NCI-H510A (cell line): ENCODE data around the gene DMD.

ENCODE experiments used
- DNase-seq: peaks from one replicate; lab custom pipeline; 2025; lab: John Stamatoyannopoulos, UW

Gene DMD

GRCh38 chrX:32483534-32484136 is 727.7 kb downstream of the DMD start:
- DNase-seq: no peak

GRCh38 chrX:32480019-32480418 is 731.3 kb downstream of the DMD start:
- no peak for DNase-seq

- no peak for DNase-seq
Measured at GRCh38 chrX:32472364-32472763, 739.0 kb downstream of the DMD start.

DNA sequence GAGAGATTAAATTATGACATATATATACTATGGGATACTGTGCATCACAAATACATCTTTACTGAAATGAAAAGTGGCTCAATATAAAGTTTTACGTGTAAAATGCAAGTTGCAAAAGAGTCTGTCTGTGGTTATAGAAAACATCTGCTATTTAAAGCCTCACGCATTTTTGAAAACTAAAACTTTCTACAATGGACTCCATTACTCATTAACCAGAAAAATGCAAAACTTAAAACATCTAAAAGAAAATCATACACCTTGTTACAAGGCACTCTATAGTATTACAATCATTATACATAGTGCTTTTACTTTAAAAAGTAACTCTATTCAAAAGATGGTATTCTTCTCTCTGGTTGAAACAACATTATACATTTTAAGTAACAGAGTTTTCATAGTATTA is 755.6 kb downstream of the DMD start:
- DNase-seq: no peak

DNA sequence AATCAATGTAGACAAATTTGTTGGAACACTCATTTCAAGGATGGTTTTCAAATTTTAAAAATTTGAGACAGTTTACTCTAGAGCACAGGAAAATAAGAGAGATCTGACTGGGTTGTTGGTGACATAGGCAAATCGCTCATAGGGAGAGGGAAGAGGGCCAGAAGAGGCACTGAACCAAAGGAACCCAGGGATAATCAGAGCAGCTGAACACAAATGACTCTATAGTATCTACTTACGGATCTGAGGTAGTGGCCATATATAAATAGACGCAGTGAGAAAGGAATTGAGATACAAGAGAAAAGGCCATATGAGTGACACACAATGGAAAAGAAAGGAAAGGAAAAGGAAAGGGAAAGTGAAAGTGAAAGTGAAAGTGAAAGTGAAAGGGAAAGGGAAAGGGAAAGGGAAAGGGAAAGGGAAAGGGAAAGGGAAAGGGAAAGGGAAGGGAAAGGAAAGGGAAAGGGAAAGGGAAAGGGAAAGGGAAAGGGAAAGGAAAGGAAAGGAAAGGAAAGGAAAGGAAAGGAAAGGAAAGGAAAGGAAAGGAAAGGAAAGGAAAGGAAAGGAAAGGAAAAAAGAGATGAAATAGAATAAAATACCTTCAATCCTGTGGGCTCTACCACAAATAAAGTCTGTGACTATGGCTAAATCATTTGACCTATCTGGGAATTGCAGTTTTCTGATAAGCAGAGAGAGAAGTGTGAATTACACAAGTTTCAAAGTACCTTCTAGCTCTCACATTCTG is 759.2 kb downstream of the DMD start:
- no peak for DNase-seq

DNA sequence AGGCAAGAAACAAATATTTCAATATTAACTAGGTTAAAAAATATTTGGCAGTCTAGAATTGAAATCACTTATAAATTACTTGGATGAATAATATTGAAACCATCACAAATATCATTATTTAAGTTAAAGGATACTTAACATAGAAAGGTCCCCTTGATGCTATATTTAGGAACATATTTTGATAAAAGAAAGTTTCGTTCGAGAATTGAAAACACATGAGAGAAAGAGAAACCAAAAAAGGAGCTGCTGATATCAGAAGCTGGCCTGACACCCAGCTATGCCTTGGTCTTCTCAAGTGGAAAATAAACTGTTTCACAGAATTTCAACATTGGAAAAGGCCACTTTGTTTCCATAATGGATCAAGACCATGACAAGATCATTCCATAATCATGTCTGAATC is 762.4 kb downstream of the DMD start:
- DNase-seq: no peak

- DNase-seq: no peak
Measured at GRCh38 chrX:32448320-32448719, 763.0 kb downstream of the DMD start.

DNA sequence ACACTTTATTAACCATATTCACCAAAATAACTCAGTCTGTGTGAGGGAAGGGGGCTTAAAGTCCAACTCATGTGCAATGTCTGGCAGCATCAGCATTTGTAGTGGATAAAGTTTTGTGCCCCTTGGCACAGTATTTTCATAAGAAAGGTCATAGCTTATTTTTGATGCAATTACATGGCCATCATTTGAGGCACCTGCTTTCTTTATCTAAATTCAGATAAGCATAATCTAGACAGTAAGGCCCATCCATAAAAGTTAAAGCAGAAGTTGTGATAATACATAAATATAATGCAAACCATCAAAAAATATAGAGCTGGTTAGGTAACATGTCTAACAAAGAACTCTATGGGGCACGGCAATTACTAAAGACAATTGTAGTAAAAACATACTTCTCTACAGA is 763.7 kb downstream of the DMD start:
- no peak for DNase-seq

DNA sequence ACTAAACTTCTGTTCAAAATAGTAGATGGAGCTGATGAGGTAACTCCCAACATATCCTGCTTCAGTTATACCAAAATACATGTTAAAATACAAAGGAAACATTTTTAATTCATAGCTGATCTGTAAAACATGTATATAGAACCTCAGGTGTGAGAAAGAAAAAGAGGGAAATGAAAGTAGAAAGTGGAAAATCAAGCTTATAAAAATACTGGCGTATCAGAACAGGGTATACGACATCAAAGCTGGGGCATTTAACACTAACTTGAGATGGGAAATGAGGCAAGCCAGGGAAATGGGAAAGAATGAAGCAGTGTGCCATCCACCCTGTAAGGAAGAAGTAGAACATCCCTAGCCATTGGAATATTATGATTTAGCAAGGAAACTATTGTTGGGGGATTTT is 767.5 kb downstream of the DMD start:
- no peak for DNase-seq

- no peak for DNase-seq
Measured at GRCh38 chrX:32421266-32421665, 790.1 kb downstream of the DMD start.

GRCh38 chrX:32408389-32408788 is 803.0 kb downstream of the DMD start:
- DNase-seq: no peak

- no peak for DNase-seq
Measured at GRCh38 chrX:32397562-32398216, 813.7 kb downstream of the DMD start.

DNA sequence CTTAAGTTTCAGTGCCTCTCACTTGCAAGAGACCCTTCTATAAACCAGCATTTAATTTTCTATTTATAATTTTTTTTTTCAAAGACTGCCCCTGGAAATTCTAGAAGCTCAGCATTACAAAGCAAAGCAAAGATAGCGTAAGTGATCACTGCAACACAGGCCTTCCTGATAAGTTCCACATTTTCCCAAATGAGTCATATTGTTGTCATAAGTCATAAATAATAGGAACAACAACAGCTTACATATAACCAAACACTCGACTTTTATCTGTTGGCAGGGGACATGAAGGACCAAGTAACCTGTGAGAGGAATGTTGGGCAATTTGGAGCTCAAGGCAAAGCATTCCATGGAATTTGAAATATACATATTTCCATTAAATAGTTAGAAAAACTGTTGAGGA is 815.5 kb downstream of the DMD start:
- DNase-seq: no peak

GRCh38 chrX:32392655-32393054 is 818.7 kb downstream of the DMD start:
- DNase-seq: no peak

- no peak for DNase-seq
Measured at GRCh38 chrX:32370456-32371205, 840.7 kb downstream of the DMD start.

GRCh38 chrX:32293962-32294700 is 917.2 kb downstream of the DMD start:
- no peak for DNase-seq

GRCh38 chrX:32289356-32289755 is 922.0 kb downstream of the DMD start:
- DNase-seq: no peak

GRCh38 chrX:32281853-32282252 is 929.5 kb downstream of the DMD start:
- DNase-seq: no peak

GRCh38 chrX:32280921-32281320 is 930.4 kb downstream of the DMD start:
- DNase-seq: no peak

- no peak for DNase-seq
Measured at GRCh38 chrX:32280489-32280888, 930.9 kb downstream of the DMD start.

DNA sequence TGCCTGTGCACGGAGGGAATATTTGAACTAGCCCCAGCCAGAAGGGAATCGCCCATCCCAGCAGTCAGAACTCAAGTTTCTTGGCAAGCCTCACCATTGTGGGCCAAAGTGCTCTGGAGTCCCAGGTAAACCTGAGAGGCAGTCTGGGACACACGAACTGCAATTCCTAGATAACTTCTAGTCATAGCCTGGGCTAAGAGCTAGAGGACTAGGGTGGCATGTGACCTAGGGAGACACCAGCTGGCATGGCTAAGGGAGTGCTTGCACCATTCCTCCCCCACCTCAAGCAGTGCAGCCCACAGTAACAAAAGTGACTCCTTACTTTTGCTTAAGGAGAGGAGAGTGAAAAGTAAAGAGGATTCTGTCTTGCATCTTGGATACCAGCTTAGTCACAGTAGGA is 935.2 kb downstream of the DMD start:
- no peak for DNase-seq

GRCh38 chrX:32269866-32270265 is 941.5 kb downstream of the DMD start:
- no peak for DNase-seq
